Thyroid gland (tissue), 4 donors: Measurements from ENCODE around the gene GPATCH11. TPM values are rescaled to one million over a fixed set of nuclear protein-coding genes. Genes with fewer than 3 reads are reported as not detected.

Source experiments
- DNase-seq, 2 donors: peaks; one replicate each; pipeline ENCODE4 v3.0.0-alpha.2; 2019
- H3K27ac ChIP-seq, 3 donors: fragments of 200-600 bp; sonication (generic); 1 replicate in 2 of 3; 2 replicates in 1 of 3; pipeline ENCODE4 v1.5.1; 2016 to 2019; ENCODE audit warnings: mild to moderate bottlenecking in 1 of 3, moderate library complexity in 1 of 3
- H3K27me3 ChIP-seq: fragments of 200-600 bp; sonication (generic); one replicate; pipeline ENCODE4 v1.5.1; 2019
- H3K36me3 ChIP-seq, 2 donors: fragments of 200-600 bp; sonication (generic); one replicate each; pipeline ENCODE4 v1.5.1; 2016 to 2019
- H3K4me1 ChIP-seq, 2 donors: fragments of 200-600 bp; sonication (generic); one replicate each; pipeline ENCODE4 v1.5.1; 2017 to 2019
- H3K4me3 ChIP-seq, 3 donors: fragments of 200-600 bp; sonication (generic); replicated peaks in 1 of 3; 1 replicate in 2 of 3; 2 replicates in 1 of 3; pipeline ENCODE4 v1.5.1; 2016; ENCODE audit warnings: mild to moderate bottlenecking in 1 of 3
- H3K9me3 ChIP-seq: fragments of 200-600 bp; sonication (generic); one replicate; pipeline ENCODE4 v1.5.1; 2017
- POLR2A ChIP-seq, 2 donors: fragments of 450-650 bp; IDR thresholded peaks; one replicate each; pipeline ENCODE4 v1.6.1; 2017; ENCODE audit warnings: antibody characterized with exemption in 2 of 2, mild to moderate bottlenecking in 2 of 2, moderate library complexity in 1 of 2
- WGBS, 2 donors: methylation state at CpG; one replicate each; pipeline ENCODE4 v1.1.5; 2017; 5-methylcytosine and 5-hydroxymethylcytosine counted together
- intact Hi-C: fragments of 100-400 bp; cut with DNase I; formaldehyde crosslinking; loops from one replicate; pipeline ENCODE4 v1.15.1; 2023
- total RNA-seq, 4 donors: library from RNA; depleted of rRNA; stranded (reverse); fragments of >200 nt; gene quantifications; one replicate each; pipeline ENCODE4 v1.2.3, GENCODE V29; 2016
- TF ChIP-seq, protein P1 (sequence below), 6 experiments: fragments of 200-600 bp in 3 of 6; fragments of 450-650 bp in 3 of 6; sonication (generic) in 3 of 6; IDR thresholded peaks; one replicate each; pipeline ENCODE4 v1.5.1; 2016 to 2019; ENCODE audit warnings: antibody characterized with exemption in 6 of 6, mild to moderate bottlenecking in 2 of 6, inconsistent platforms in 1 of 6, moderate library complexity in 1 of 6

The GPATCH11 gene
- total RNA-seq, 4 donors from 2014 or later, result 6.2 to 10.6 (median 8.7) TPM

DNA sequence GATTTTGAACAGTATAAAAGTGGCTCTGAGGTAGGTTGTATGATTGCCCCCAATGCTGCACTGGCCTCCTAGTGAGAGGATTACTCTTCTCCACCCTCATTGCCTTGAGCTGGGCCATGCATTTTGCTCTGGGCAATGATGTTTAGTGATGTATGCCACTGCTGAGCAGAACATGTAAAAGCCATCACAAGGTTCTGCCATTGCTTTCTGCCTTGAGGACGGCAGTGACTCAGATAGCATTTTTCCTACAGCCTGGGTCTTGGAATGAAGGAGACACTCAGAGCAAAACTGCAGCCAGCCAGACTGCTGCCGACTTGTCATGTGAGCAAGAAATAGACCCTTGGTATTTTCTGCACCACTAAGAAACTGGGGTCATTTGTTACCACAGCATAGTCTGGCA is 27.6 kb downstream of the GPATCH11 start:
- Histone ChIP-seq H3K27ac (no peak overlapping the region), H3K4me3 (no peak overlapping the region), H3K36me3 (peaks cover 16 to 42% of the 10 kb centered on the region in 2 donors), H3K4me1 (no peaks in the 10 kb centered on the region), H3K27me3 (no peaks in the 10 kb centered on the region), H3K9me3 (no peaks in the 10 kb centered on the region)
- TF ChIP-seq POLR2A (IDR thresholded peaks at IDR 0.05), result no peak
- TF ChIP-seq, protein P1, sequence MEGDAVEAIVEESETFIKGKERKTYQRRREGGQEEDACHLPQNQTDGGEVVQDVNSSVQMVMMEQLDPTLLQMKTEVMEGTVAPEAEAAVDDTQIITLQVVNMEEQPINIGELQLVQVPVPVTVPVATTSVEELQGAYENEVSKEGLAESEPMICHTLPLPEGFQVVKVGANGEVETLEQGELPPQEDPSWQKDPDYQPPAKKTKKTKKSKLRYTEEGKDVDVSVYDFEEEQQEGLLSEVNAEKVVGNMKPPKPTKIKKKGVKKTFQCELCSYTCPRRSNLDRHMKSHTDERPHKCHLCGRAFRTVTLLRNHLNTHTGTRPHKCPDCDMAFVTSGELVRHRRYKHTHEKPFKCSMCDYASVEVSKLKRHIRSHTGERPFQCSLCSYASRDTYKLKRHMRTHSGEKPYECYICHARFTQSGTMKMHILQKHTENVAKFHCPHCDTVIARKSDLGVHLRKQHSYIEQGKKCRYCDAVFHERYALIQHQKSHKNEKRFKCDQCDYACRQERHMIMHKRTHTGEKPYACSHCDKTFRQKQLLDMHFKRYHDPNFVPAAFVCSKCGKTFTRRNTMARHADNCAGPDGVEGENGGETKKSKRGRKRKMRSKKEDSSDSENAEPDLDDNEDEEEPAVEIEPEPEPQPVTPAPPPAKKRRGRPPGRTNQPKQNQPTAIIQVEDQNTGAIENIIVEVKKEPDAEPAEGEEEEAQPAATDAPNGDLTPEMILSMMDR (IDR thresholded peaks at IDR 0.05), result no peak
- WGBS, 2 donors, result 77 to 100% methylated on average over 2 of the region's 2 CpGs
- intact Hi-C loops, result no loop called here
- DNase-seq, result no peak

DNA sequence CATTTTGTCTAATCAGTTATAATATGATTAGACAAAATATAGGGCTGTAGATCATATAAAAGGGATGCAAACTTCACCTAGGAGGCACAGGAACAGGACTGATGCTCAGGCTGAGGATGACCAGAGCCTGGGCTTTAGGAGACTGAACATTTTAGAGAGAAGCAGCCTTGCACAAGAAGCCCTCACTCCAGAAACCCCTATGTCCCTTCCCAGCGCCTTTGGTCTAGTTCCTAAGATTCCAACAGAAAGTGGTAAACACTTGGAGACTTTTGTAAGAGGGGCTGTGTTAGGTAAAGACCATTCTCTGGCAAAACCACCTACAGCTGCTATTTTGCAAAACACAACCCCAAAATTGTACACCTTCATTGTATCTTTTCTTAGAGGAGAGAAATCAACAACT is 33.2 kb downstream of the GPATCH11 start:
- no peak overlapping the region for H3K4me3 ChIP-seq
- H3K36me3 ChIP-seq, result peaks cover 15 to 39% of the 10 kb centered on the region in 2 donors
- no peak for TF ChIP-seq POLR2A (IDR thresholded peaks at IDR 0.05)
- TF ChIP-seq, protein P1 (IDR thresholded peaks at IDR 0.05), result no peak
- WGBS, 2 donors, result 94 to 100% methylated on average over 1 of the region's 1 CpG
- no peak overlapping the region for H3K27ac ChIP-seq
- no peaks in the 10 kb centered on the region for H3K27me3 ChIP-seq
- H3K9me3 ChIP-seq, result no peaks in the 10 kb centered on the region
- H3K4me1 ChIP-seq, result no peaks in the 10 kb centered on the region
- intact Hi-C loops, result no loop called here
- DNase-seq, result no peak

DNA sequence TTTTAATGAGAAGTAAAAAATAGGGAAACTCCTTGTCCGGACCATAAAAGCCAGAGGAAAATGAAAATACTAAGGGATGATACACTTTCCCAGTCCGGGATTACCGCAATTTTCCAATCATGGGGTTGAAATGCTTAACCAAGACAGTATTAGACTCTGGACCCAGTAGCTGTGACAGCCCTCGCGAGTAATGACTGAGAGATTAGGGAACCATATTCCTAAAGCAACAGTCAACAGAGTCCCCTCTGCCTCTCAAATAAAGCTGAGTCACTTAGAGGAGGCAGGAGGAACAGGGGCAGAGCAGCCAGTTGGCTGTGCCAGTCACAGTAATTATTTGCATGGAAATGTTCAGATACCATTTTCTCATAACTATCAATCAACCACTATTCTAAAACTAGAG is 34.8 kb downstream of the GPATCH11 start:
- Histone ChIP-seq H3K27ac (no peak overlapping the region), H3K4me1 (no peaks in the 10 kb centered on the region), H3K27me3 (no peaks in the 10 kb centered on the region), H3K4me3 (no peak overlapping the region), H3K36me3 (peaks cover 16 to 40% of the 10 kb centered on the region in 2 donors), H3K9me3 (no peaks in the 10 kb centered on the region)
- intact Hi-C loops, result no loop called here
- 94 to 99% methylated on average over 5 of the region's 5 CpGs for WGBS, 2 donors
- no peak for TF ChIP-seq POLR2A (IDR thresholded peaks at IDR 0.05)
- TF ChIP-seq, protein P1 (IDR thresholded peaks at IDR 0.05), result no peak
- DNase-seq, result no peak

DNA sequence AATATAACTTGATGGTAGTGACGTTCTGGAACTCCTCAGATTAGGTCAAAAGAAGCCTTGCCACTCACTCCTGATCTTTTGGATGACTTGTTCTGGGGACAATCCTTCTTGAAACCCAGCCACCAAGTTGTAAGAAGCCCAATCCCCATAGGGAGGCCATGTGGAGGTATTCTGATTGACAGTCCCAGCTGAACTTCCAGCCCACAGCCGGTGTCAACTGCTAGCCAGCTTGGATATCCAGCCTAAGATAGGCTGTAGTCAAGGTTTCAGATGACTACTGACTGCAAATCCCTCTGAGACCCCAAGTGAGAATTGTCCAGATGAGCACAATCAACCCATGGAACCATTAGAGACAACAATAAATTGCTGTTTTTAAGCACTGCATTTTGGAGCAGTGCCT is 41.1 kb downstream of the GPATCH11 start:
- Histone ChIP-seq H3K36me3 (peaks cover 15 to 29% of the 10 kb centered on the region in 2 donors), H3K9me3 (no peaks in the 10 kb centered on the region), H3K27ac (no peak overlapping the region), H3K4me1 (no peaks in the 10 kb centered on the region), H3K4me3 (no peak overlapping the region), H3K27me3 (no peaks in the 10 kb centered on the region)
- no peak for TF ChIP-seq POLR2A (IDR thresholded peaks at IDR 0.05)
- intact Hi-C loops, result no loop called here
- 97 to 100% methylated on average over 2 of the region's 2 CpGs for WGBS, 2 donors
- no peak for DNase-seq

DNA sequence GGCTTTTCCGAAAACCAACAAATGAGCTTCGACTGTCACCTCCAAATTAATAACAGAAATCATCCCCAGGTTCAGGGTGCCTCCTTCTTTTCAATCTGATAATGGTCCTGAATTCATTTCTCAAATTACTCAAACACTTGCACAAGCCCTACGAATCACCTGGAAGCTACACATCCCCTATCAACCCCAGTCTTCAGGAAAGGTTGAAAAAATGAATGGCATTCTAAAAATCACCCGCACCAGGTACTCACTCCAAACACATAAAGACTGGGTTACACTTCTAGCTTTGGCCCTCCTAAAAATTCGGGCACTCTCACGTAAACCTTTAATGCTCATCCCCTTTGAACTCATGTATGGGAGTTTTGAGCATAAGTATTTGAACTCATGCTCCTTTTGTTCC is 48.6 kb downstream of the GPATCH11 start:
- TF ChIP-seq, protein P1 (IDR thresholded peaks at IDR 0.05), result no peak
- TF ChIP-seq POLR2A (IDR thresholded peaks at IDR 0.05), result no peak
- Histone ChIP-seq H3K36me3 (peaks cover 41 to 45% of the 10 kb centered on the region in 2 donors), H3K4me3 (no peak overlapping the region), H3K27ac (no peak overlapping the region), H3K9me3 (no peaks in the 10 kb centered on the region), H3K27me3 (no peaks in the 10 kb centered on the region), H3K4me1 (no peaks in the 10 kb centered on the region)
- intact Hi-C loops, result no loop called here
- DNase-seq, result no peak
- WGBS, 2 donors, result 98 to 99% methylated on average over 6 of the region's 6 CpGs

DNA sequence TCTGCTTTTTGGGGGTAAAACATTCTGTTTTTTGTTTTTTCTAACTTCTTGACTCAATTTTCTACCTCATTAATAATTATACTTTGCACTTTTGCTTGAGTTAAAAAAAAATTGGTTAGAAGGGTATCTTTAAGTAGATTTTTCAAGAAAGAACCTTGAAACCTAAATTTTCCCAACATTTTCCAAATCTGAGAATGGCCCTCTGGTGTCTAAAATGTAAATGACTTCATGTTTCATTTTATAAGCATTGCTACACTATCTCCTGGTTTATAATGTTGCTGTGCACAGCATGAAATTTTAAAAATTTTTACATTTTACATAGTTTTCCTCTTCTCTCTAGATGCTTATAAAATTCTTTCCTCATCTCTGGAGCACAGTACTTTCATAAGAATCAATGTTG is 58.2 kb downstream of the GPATCH11 start:
- intact Hi-C loops, result no loop called here
- Histone ChIP-seq H3K27me3 (no peaks in the 10 kb centered on the region), H3K4me3 (no peak overlapping the region), H3K36me3 (peaks cover 36 to 45% of the 10 kb centered on the region in 2 donors), H3K27ac (no peak overlapping the region), H3K4me1 (no peaks in the 10 kb centered on the region), H3K9me3 (no peaks in the 10 kb centered on the region)
- DNase-seq, result no peak
- TF ChIP-seq POLR2A (IDR thresholded peaks at IDR 0.05), result no peak
- TF ChIP-seq, protein P1 (IDR thresholded peaks at IDR 0.05), result no peak
